ENCODE data around the gene ARID5A. TPM values are rescaled to one million over a fixed set of nuclear protein-coding genes. Genes with fewer than 3 reads are reported as not detected.

The ARID5A gene
- total and polyA plus RNA-seq, 9 of the 15 experiments (the other 6 are each of a cell fraction or from before 2014, with no cell fraction given), result 0.14 to 12.5 (median 3.0) TPM

GRCh38 chr2:96531872-96532505 is 4.6 kb upstream of the ARID5A start (continued):
- no peak for TF ChIP-seq MITF (IDR thresholded peaks at IDR 0.05)
- no peak for TF ChIP-seq MXI1 (IDR thresholded peaks at IDR 0.05; ENCODE audit: low read depth, low read length)
- no peak for TF ChIP-seq SAP30 (IDR thresholded peaks at IDR 0.05; ENCODE audit: borderline replicate concordance, insufficient read depth, low read depth, low read length, poor library complexity, severe bottlenecking)
- no peak for TF ChIP-seq NELFE (IDR thresholded peaks at IDR 0.05; ENCODE audit: insufficient read depth, insufficient read length)
- no peak for TF ChIP-seq TRIM28 (IDR thresholded peaks at IDR 0.05)
- TF ChIP-seq DLX4 (CRISPR knock-in tag; IDR thresholded peaks at IDR 0.05), result no peak
- TF ChIP-seq CEBPZ (IDR thresholded peaks at IDR 0.05; ENCODE audit: borderline replicate concordance, low read depth, low read length), result no peak
- TF ChIP-seq ZNF77 (CRISPR knock-in tag; IDR thresholded peaks at IDR 0.05), result no peak
- TF ChIP-seq RBM17 (IDR thresholded peaks at IDR 0.05; ENCODE audit: borderline replicate concordance, low read depth, low read length), result no peak
- no peak for TF ChIP-seq PREB (CRISPR knock-in tag; IDR thresholded peaks at IDR 0.05)
- TF ChIP-seq ATF1 (CRISPR knock-in tag; IDR thresholded peaks at IDR 0.05), result no peak
- peak; percentile 87 for TF ChIP-seq ATF1 (tag; IDR thresholded peaks at IDR 0.05)
- peak; percentile 18; the same call in 1 of the 2 replicates for TF ChIP-seq BCOR (IDR thresholded peaks at IDR 0.05)
- TF ChIP-seq KLF16 (IDR thresholded peaks at IDR 0.05), result no peak
- no peak for TF ChIP-seq POLR3G (IDR thresholded peaks at IDR 0.05; ENCODE audit: extremely low read depth, insufficient read length, insufficient replicate concordance)
- TF ChIP-seq POU5F1 (IDR thresholded peaks at IDR 0.05; ENCODE audit: borderline replicate concordance, low read depth, low read length, partially characterized antibody), result no peak
- no peak for TF ChIP-seq IRF9 (tag; IDR thresholded peaks at IDR 0.05)
- TF ChIP-seq HLTF (IDR thresholded peaks at IDR 0.05), result no peak
- TF ChIP-seq ZEB2 (IDR thresholded peaks at IDR 0.05), result 0 out of 2 replicates have a peak, but pooled peaks have one; percentile 43
- no peak for TF ChIP-seq JUNB (CRISPR knock-in tag; conservative IDR thresholded peaks at IDR 0.05)
- no peak for TF ChIP-seq SPI1 (IDR thresholded peaks at IDR 0.05; ENCODE audit: borderline replicate concordance, low read depth, low read length)
- TF ChIP-seq THRAP3 (IDR thresholded peaks at IDR 0.05; ENCODE audit: borderline replicate concordance), result no peak
- no peak for TF ChIP-seq ZBTB8A (IDR thresholded peaks at IDR 0.05; ENCODE audit: partially characterized antibody)
